Stimulated activated CD4-positive, alpha-beta T cell treated with anti-CD3 and anti-CD28 coated beads, Interleukin-12 subunit alpha, Interleukin-12 subunit beta, amount 100 ng/mL, for 24 hours (primary cell): ENCODE measurements around the gene DTNA.

Experiments
- DNase-seq, 2 experiments: peaks; one replicate each; pipeline ENCODE4 v3.0.0-alpha.2; 2020; ENCODE audit warnings: low read depth in 2 of 2

The DTNA gene

GRCh38 chr18:34771958-34772357 lies 61.9 kb downstream of the DTNA start:
- no peak for DNase-seq

- no peak for DNase-seq
Observed at GRCh38 chr18:34772887-34773286, 62.8 kb downstream of the DTNA start.

GRCh38 chr18:34773378-34773777 lies 63.3 kb downstream of the DTNA start:
- DNase-seq = no peak

- DNase-seq = no peak
Observed at GRCh38 chr18:34773961-34774766, 64.1 kb downstream of the DTNA start.

- no peak for DNase-seq
Observed at GRCh38 chr18:34775461-34775860, 65.4 kb downstream of the DTNA start.

- DNase-seq = no peak
Observed at GRCh38 chr18:34779112-34779511, 69.0 kb downstream of the DTNA start.

GRCh38 chr18:34780856-34781255 lies 70.8 kb downstream of the DTNA start:
- DNase-seq = no peak

GRCh38 chr18:34783501-34783900 lies 73.4 kb downstream of the DTNA start:
- DNase-seq = no peak

GRCh38 chr18:34786162-34786741 lies 76.2 kb downstream of the DTNA start:
- no peak for DNase-seq

GRCh38 chr18:34787931-34788532 lies 77.9 kb downstream of the DTNA start:
- DNase-seq = peak in 1 of 2 experiments; percentile 5

- no peak for DNase-seq
Observed at GRCh38 chr18:34789768-34790344, 79.8 kb downstream of the DTNA start.

- DNase-seq = no peak
Observed at GRCh38 chr18:34794348-34794747, 84.2 kb downstream of the DTNA start.

- no peak for DNase-seq
Observed at GRCh38 chr18:34795070-34795732, 85.1 kb downstream of the DTNA start.

- no peak for DNase-seq
Observed at GRCh38 chr18:34796035-34796657, 86.0 kb downstream of the DTNA start.

GRCh38 chr18:34799291-34799690 lies 89.2 kb downstream of the DTNA start:
- DNase-seq = no peak

- DNase-seq = no peak
Observed at GRCh38 chr18:34800381-34800780, 90.3 kb downstream of the DTNA start.

- DNase-seq = no peak
Observed at GRCh38 chr18:34801774-34802173, 91.7 kb downstream of the DTNA start.

- no peak for DNase-seq
Observed at GRCh38 chr18:34802959-34803358, 92.9 kb downstream of the DTNA start.

GRCh38 chr18:34803877-34804400 lies 93.8 kb downstream of the DTNA start:
- no peak for DNase-seq

GRCh38 chr18:34805103-34805877 lies 95.2 kb downstream of the DTNA start:
- no peak for DNase-seq

GRCh38 chr18:34805878-34806351 lies 95.8 kb downstream of the DTNA start:
- no peak for DNase-seq
